ENCODE data around the gene DGKA. TPM values are rescaled to one million over a fixed set of nuclear protein-coding genes. Genes with fewer than 3 reads are reported as not detected.

The DGKA gene
- total RNA-seq, 1 experiment from 2014 or later, result 58.3 TPM

- Histone ChIP-seq H3K4me1 (ENCODE audit: control insufficient read depth in 1 of 2, insufficient read depth in 2 of 2, low read length in 2 of 2) (peaks cover 27 to 59% of the 10 kb centered on the region in 2 experiments), H3K9ac (ENCODE audit: low read length) (peak overlapping the region; percentile 73), H3K79me2 (ENCODE audit: insufficient read depth, low read length) (peaks cover 7% of the 10 kb centered on the region; the same call in 1 of the 2 replicates), H3K9me2 (ENCODE audit: insufficient read depth) (no peaks in the 10 kb centered on the region), H3K9me3 (ENCODE audit: control insufficient read depth in 1 of 2, insufficient read depth in 1 of 2, low read depth in 1 of 2, low read length in 2 of 2) (no peaks in the 10 kb centered on the region), H3K27me3 (ENCODE audit: insufficient read depth, low read length) (no peaks in the 10 kb centered on the region), H3K36me3 (ENCODE audit: control insufficient read depth in 1 of 2, insufficient read depth in 2 of 2, low read length in 2 of 2) (no peaks in the 10 kb centered on the region), H3K4me2 (ENCODE audit: low read length) (peak overlapping the region; percentile 91), H4K20me1 (ENCODE audit: insufficient read depth) (no peaks in the 10 kb centered on the region), H2AFZ (ENCODE audit: low read depth, low read length, poor library complexity, severe bottlenecking) (no peak overlapping the region), H3K27ac (ENCODE audit: low read depth, low read length) (peak overlapping the region; percentile 54), H3K4me3 (replicated peaks in 1 of 2; ENCODE audit: low read depth in 1 of 2, low read length in 2 of 2) (peak overlapping the region; percentile 71 to 74)
- intact Hi-C loops (cut with micrococcal nuclease), result loop anchor here (5.0 kb wide), 1 partner anchor 110 kb away; the partner anchor contains the start of gene RPS26
- BruUV-seq (replicated peaks), result no TSS peak
- DNase-seq (ENCODE audit: low read depth, low spot score) (no peak), ATAC-seq (0 out of 2 replicates have a peak, but pooled peaks have one; percentile 3)
- CTCF ChIA-PET, result interaction anchor here (1.0 to 2.1 kb wide), 4 partner anchors 8 to 194 kb away, joined by 3 to 10 read pairs (median 4); no protein-coding TSS in a partner anchor
- POLR2A ChIA-PET, result interaction anchor here (0.8 to 2.3 kb wide), 4 partner anchors 13 to 103 kb away, joined by 3 to 7 read pairs (median 5); partner anchors contain the start of genes DNAJC14 and RAB5B
- RAD21 ChIA-PET (ENCODE audit: low non-redundant PET in 1 of 2, low total read pairs in 2 of 2, uncharacterized antibody in 2 of 2, unreplicated experiment in 2 of 2), result no interaction called here
- TF ChIP-seq RAD21 (IDR thresholded peaks at IDR 0.05; ENCODE audit: low read depth) (no peak), ELF1 (IDR thresholded peaks at IDR 0.05; ENCODE audit: borderline replicate concordance, low read depth) (no peak), POLR2AphosphoS5 (IDR thresholded peaks at IDR 0.05; ENCODE audit: low read depth, low read length) (no peak), MAX (IDR thresholded peaks at IDR 0.05) (no peak), CBX3 (IDR thresholded peaks at IDR 0.05; ENCODE audit: low read depth) (no peak), YY1 (IDR thresholded peaks at IDR 0.05; ENCODE audit: extremely low read depth, insufficient replicate concordance, low read depth, low read length) (no peak), EZH2 (IDR thresholded peaks at IDR 0.05) (no peak), EZH2phosphoT487 (IDR thresholded peaks at IDR 0.05; ENCODE audit: borderline replicate concordance) (no peak), SRF (IDR thresholded peaks at IDR 0.05; ENCODE audit: low read depth) (no peak), POLR2A (IDR thresholded peaks at IDR 0.05; ENCODE audit: borderline replicate concordance, extremely low read depth, insufficient read depth, insufficient read length) (no peak), CTCF (IDR thresholded peaks at IDR 0.05 in 2 of 3, conservative IDR thresholded peaks at IDR 0.05 in 1 of 3; ENCODE audit: borderline replicate concordance in 1 of 3, insufficient read depth in 1 of 3, low read depth in 2 of 3, low read length in 2 of 3) (no peak), JUND (IDR thresholded peaks at IDR 0.05) (no peak), TCF7L2 (IDR thresholded peaks at IDR 0.05; ENCODE audit: borderline replicate concordance, extremely low read depth, insufficient read depth, insufficient read length) (no peak), ZFX (IDR thresholded peaks at IDR 0.05) (no peak), FOSL1 (IDR thresholded peaks at IDR 0.05; ENCODE audit: low read depth) (no peak), SP1 (IDR thresholded peaks at IDR 0.05; ENCODE audit: low read depth) (no peak), ZNF274 (IDR thresholded peaks at IDR 0.05; ENCODE audit: low read depth, low read length) (no peak), EGR1 (IDR thresholded peaks at IDR 0.05; ENCODE audit: low read depth) (no peak)
- TF ChIP-seq, protein P1, sequence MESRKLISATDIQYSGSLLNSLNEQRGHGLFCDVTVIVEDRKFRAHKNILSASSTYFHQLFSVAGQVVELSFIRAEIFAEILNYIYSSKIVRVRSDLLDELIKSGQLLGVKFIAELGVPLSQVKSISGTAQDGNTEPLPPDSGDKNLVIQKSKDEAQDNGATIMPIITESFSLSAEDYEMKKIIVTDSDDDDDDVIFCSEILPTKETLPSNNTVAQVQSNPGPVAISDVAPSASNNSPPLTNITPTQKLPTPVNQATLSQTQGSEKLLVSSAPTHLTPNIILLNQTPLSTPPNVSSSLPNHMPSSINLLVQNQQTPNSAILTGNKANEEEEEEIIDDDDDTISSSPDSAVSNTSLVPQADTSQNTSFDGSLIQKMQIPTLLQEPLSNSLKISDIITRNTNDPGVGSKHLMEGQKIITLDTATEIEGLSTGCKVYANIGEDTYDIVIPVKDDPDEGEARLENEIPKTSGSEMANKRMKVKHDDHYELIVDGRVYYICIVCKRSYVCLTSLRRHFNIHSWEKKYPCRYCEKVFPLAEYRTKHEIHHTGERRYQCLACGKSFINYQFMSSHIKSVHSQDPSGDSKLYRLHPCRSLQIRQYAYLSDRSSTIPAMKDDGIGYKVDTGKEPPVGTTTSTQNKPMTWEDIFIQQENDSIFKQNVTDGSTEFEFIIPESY (IDR thresholded peaks at IDR 0.05; ENCODE audit: extremely low read depth, insufficient replicate concordance, low read length), result no peak
- TF ChIP-seq, protein P2, sequence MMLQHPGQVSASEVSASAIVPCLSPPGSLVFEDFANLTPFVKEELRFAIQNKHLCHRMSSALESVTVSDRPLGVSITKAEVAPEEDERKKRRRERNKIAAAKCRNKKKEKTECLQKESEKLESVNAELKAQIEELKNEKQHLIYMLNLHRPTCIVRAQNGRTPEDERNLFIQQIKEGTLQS (IDR thresholded peaks at IDR 0.05), result no peak
Observed at GRCh38 chr12:55932551-55932910, 1.6 kb downstream of the DGKA start.
